Measurements from ENCODE around the gene ZNF474.

The ZNF474 gene

GRCh38 chr5:122119205-122119604 lies 10.1 kb upstream of the ZNF474 start:
- DNase-seq, result no peak

GRCh38 chr5:122120493-122120892 lies 8.9 kb upstream of the ZNF474 start:
- DNase-seq, result no peak

- no peak for DNase-seq
These were observed 8.4 kb upstream of the ZNF474 start for GRCh38 chr5:122120957-122121356.

- no peak for DNase-seq
These were observed 7.6 kb upstream of the ZNF474 start for GRCh38 chr5:122121479-122122465.

- no peak for DNase-seq
These were observed 4.6 kb upstream of the ZNF474 start for GRCh38 chr5:122124766-122125165.

- no peak for DNase-seq
These were observed 3.1 kb upstream of the ZNF474 start for GRCh38 chr5:122126177-122126755.

GRCh38 chr5:122126756-122127321 lies 2.5 kb upstream of the ZNF474 start:
- DNase-seq, result no peak

GRCh38 chr5:122130152-122130551 lies 806 bp downstream of the ZNF474 start:
- no peak for DNase-seq

GRCh38 chr5:122137702-122138101 lies 8.4 kb downstream of the ZNF474 start:
- peak in 1 of 5 donors; percentile 1 for DNase-seq

GRCh38 chr5:122138356-122138755 lies 9.0 kb downstream of the ZNF474 start:
- no peak for DNase-seq

- DNase-seq, result no peak
These were observed 11.6 kb downstream of the ZNF474 start for GRCh38 chr5:122140900-122141299.

- DNase-seq, result no peak
These were observed 12.4 kb downstream of the ZNF474 start for GRCh38 chr5:122141751-122142150.

GRCh38 chr5:122142480-122143164 lies 13.3 kb downstream of the ZNF474 start:
- no peak for DNase-seq

GRCh38 chr5:122144236-122144635 lies 14.9 kb downstream of the ZNF474 start:
- no peak for DNase-seq

- no peak for DNase-seq
These were observed 16.6 kb downstream of the ZNF474 start for GRCh38 chr5:122145906-122146305.

GRCh38 chr5:122149321-122150090 lies 20.2 kb downstream of the ZNF474 start:
- no peak for DNase-seq

GRCh38 chr5:122150215-122150614 lies 20.9 kb downstream of the ZNF474 start:
- no peak for DNase-seq

GRCh38 chr5:122151640-122152039 lies 22.3 kb downstream of the ZNF474 start:
- no peak for DNase-seq

GRCh38 chr5:122152266-122152900 lies 23.0 kb downstream of the ZNF474 start:
- no peak for DNase-seq

GRCh38 chr5:122153230-122153629 lies 23.9 kb downstream of the ZNF474 start:
- DNase-seq, result no peak

GRCh38 chr5:122153774-122154173 lies 24.4 kb downstream of the ZNF474 start:
- no peak for DNase-seq

- no peak for DNase-seq
These were observed 25.1 kb downstream of the ZNF474 start for GRCh38 chr5:122154491-122154890.
